HG02870 (cell line): ENCODE data around the gene ARHGAP31.

Experiments used
- ATAC-seq: cut with Tn5 transposase; IDR thresholded peaks from one replicate; pipeline ENCODE4 v1.9.1; 2021; ENCODE audit warnings: mild to moderate bottlenecking, moderate library complexity; ENCODE audit not compliant: unreplicated experiment

ARHGAP31 gene

DNA sequence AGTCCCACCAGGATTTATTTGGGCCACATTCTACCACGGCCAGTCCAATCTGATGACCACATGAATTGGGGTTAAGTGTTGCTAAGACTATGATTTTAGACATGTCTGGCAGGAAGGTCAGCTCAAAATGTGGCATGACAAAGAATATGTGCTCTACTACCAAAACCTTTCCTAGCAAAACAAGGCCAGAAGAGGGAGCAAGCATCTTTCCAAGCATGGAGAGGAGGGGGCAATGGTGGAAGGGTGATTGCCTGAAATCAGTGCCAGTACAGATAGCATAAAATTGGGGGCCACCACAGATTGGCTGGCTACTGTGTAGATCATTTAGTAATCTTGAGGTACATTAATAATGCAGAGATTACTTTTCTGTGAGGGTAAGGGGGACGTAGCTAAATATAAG is 126.0 kb downstream of the ARHGAP31 start:
- no peak for ATAC-seq

DNA sequence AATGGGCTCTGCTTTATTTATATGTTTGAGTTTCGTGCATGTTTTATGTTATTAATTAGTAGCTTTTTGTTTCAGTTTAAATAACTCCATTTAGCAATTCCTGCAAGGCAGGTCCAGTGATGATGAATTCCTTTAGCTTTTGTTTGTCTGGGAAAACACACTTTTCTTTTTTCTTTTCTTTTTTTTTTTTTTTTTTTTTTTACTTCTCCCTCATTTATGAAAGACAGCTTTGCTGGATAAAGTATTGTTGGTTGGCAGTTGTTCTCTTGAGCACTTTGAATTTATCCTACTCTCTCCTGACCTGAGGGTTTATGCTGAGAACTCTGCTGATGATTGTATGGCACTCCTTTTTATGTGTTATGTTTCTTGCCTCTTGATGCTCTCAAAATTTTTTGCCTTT is 133.5 kb downstream of the ARHGAP31 start:
- no peak for ATAC-seq

DNA sequence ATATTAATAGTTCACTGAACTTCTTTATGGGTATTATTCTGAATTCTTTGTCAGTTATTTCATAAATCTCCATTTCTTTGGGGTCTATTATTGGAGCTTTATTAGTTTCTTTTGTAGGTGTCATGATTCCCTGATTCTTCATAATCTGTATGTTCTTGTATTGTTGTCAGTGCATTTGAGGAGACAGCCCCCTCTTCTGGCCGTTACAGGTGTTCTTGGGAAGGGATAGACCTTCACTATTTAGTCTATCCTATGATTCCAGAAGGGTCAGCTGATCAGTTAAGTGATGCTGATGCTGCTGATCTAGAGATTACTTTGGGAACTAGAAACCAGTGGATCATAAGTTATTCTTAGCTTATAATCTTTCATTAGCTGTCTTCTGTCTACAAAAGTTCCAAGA is 134.4 kb downstream of the ARHGAP31 start:
- ATAC-seq = no peak

DNA sequence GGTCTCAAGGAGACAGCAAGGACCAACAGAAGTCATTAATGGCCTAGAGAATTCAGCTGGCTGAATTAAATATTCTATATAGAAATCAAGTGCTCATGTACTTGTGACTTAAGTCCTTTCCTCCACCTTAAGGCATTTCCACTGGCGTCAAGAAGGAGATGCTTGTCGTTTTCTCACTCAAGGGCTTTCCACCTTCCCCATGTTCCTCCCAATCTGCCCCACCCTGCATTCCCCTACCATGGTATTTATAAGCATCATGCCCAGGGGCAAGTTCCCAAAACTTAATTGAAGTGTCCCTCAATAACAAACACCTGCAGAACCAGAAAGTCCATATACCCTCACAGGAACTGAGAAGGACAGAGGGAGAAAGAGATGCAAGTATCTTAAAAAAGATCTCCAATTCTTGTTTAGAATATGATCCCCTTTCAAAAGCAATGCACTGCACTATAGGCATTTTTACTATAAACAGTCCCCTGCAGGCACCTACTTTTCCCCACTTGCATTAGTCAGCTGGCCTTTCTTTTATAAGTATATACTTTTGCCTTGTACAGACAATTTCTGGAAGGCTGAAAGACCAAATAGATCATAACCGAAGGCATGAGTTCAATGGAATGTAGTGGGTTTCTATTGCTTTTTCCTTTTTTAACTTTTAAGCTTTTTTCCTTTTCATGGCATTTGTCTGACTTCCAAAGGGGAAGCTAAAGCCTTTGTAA is 139.6 kb downstream of the ARHGAP31 start:
- no peak for ATAC-seq

DNA sequence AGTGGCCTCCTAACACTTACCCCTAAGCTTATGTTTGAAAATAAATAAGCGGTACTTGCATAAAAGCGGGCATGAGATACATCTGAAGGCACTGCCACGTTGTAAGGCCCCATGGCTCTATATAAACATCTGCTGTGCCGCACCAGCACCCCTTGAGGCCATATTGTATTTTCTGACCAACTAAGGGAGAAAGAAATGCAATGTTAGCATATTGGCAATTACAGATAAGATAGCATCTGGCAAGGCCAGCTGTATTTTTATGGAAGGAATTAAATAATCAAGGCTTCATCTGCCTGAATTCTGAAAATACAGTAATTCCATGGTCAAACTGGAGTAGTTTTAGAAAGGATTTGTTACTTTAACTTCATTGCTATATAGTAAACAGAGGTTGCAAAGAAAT is 140.5 kb downstream of the ARHGAP31 start:
- no peak for ATAC-seq

DNA sequence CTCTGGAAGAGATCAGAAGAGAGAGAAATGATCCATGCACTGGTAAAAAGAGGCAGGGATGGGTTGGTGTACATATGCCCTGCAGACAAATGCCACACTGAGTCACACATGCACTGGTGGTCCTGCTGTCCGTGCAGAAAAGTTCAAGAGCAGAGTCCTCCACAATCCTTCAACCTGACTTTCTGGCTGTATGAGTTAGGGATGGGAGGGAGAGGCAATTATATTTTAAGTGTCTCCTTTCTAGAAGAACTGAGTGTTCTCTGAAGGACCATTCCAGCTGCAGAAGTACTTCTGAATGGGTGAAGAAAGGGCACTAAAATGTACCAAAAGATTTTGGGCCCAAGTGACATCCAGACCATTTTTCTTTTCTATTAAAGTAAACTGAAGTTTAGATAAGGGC is 142.8 kb downstream of the ARHGAP31 start:
- no peak for ATAC-seq

DNA sequence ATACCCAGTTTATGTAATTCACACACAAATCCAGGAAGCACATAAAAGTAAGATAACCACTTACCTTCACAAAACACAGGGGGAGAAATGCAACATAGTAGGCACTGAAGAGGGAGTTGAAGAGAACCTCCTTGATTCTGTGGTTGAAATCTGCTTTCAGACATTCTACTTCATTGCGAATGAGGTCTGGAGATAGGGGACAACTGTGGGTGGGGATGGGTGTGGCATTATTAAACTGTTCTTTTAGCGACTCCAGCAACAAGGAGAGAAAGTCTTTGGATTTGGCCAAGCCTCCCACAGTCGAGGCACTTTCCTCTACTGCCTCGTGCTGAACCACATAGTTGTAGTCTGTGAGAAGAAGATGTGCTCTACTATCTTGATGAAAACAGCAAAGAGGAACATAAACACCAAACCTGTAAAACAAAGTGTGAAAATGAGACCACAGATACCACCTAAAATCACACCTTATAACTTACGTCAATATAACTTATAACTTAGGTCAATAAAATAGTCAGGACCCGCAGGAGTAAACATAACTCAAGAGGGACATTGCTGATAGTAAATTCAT is 143.6 kb downstream of the ARHGAP31 start:
- no peak for ATAC-seq

DNA sequence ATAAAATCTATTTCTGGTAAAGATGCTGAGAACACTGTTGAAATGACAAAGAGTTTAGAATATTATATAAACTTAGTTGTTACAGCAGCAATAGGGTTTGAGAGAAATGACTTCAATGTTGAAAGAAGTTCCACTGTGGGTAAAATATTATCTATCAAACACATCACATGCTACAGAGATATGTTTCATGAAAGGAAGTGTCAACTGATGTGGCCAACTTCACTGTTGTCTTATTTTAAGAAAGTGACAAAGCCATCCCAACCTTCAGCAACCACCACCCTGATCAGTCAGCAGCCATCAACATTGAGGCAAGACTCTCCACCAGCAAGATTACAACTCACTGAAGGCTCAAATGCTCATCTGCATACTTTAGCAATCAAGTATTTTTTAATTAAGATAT is 149.0 kb downstream of the ARHGAP31 start:
- ATAC-seq = no peak

DNA sequence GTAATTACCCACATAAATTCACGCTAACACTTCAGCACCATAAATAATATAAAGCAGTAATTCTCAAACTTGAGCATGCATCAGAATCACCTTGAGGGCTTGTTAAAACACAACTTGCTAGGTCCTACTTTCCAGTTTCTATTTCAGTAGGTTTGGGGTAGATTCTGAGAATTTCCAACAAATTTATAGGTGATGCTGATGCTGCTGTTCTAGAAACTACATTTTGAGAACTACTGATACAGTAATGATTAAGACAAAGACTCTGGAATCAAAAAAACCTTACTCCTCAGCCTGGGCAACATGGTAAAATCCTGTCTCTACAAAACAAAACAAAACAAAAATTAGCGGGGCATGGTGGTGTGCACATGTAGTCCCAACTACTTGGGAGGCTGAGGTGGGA is 150.4 kb downstream of the ARHGAP31 start:
- no peak for ATAC-seq

DNA sequence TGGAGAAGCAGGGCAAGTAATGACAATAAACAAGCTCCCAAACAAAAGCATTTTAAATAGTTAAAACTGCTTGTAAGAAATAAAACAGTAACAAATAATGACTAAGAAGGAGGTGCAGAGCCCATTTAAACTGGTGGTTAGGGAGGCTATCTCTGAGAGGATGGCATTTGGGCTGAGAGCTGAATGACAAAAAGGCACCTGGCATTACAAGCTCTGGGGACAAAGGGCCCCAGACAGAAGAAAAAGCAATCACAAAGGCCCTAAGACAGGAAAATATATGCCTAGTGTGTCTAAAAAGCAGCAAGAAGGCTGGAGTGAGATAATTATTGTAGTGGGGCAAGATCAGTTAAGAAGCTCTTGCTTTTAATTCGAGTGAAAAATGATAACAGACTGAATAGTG is 159.6 kb downstream of the ARHGAP31 start:
- ATAC-seq = no peak

DNA sequence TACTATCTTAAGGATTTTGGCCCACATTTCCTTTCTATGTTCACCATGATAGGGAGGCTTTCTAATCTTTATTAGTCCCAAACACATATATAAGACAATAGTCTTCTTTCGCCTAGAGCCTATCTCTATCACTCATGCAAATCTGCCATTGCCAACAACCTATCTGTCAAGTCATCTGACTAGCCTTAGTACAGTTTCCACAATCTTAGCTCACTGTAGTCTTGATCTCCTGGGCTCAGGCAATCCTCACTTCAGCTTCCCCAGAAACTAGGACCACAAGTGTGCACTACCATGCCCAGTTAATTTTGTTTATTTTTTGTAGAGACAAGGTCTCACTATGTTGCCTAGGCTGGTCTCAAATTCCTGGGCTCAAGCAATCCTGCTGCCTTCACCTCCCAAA is 162.3 kb downstream of the ARHGAP31 start:
- no peak for ATAC-seq

DNA sequence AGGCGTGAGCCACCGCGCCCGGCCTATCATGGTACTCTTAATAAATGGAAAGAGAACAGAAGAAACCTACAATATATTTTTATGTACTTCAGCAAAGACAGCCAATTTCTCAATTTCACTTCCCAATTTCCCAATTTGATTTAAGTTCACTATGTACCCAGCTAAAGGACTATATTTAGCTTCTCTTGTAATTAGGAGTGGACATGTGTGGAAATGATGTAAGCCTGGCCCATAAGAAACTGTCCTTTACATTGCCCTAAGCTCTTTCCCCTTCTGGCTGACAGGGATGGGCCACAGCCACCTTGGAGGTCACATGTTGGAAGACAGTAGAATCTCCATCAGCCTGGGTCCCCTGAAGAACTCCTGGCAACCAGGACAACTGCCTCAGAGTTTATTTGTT is 163.1 kb downstream of the ARHGAP31 start:
- ATAC-seq = no peak

DNA sequence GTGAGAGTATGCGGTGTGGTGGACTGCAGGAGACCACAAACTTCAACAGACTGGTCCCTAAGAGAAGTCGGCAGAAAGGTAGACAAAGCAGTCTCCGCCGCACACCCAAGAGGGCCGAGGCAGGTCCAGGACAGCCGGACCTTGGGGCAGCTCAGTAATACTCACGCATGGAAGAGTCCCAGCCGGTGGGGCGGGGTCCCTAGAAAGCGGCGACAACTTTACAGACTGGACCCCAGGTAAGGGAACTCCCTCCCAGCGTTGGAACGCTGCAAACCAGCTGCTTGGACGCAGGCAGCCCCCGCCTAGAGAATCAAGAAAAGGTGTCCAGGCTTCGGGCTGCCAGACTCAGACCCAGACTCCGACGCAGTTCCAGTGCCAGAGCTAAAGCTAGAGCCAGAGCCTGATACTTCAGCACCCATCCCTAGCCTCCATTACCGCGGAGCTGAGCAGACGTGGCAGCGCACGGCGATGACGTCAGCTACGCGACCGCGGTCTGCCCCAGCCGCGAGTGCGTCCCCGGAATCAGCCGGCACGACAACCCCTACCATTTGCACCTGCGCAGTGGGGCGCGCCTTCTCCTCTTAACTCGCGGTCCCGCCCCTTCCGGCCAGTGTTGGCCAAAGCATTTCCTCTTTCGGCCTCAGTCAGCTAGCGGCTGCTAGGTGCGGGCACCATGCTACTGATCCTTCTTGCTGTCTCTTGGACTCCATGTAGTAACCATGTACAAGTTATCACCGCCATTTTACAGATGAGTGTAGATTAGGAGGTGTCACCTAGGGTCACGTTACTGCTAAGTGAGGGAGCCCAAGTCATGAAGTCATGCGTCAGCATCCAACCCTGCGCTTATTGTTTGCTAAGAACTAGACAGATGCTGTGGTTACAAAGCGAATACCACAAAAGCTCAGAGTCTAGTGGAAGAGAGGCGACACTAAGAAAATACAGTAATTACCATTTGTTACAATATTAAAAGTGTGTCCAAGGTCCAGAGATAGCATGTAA is 169.3 kb downstream of the ARHGAP31 start, which contains the start of gene TMEM39A:
TSS of gene TMEM39A (minus strand) at position 445 of the 999 bp plus-strand sequence. CDS start 1,541 bp downstream, outside the sequence.
- ATAC-seq = peak; percentile 86

DNA sequence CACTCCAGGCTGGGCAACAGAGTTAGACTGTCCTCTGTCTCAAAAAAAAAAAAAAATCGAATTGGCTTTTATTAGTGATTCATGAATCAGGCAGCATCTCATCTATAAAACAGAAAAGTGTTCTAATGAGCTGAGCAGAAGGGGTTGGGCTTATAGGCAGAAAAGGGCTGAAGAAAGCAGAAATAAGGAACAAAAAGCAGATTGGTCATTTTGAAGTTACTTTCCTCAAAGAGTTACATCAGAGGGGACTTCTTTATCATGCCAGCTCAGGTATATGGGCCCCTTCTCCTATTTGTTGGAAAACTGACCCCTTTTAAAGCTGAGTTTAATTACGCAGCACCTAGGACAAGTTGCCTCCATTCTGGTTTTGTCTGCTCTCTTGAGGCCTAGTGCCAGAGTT is 173.9 kb downstream of the ARHGAP31 start:
- ATAC-seq = no peak

DNA sequence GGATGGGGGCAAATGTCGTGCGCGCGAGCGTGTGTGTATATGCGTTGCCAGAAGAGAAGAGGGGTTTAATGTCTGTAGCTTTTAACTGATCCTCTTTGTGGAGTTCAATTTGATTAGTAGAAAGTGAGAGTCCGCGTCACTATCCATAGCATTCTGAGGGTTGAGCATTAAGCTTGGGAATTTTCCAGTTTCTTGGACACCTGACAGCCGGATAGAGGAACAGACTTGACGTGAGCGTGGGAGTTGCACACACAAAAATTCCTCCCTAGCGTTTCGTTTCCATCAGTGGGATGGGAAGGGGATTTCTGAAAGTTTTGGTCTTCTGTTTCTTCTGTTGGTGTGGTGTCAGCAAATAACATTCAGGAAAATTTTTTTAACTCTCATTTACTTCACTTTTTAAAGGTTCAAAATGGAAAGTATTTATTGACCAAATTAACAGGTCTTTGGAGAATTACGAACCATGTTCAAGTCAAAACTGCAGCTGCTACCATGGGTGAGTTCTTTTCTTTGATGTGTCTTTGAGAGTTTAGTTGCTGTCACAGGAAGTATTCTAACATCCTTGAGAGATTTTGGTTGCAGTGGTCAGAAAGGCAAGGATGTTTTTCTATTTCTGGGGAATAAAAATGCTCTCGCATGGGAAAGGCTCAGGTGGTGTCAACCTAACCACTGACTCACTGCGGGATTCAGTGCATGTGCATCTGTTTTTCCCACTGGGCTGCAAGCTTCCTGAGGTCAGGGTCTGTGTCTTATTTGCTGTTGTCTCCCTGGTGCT is 175.4 kb downstream of the ARHGAP31 start:
- peak; percentile 2 for ATAC-seq
